Heart right ventricle (tissue), 16 donors: ENCODE measurements around the gene PLAGL2. TPM values are rescaled to one million over a fixed set of nuclear protein-coding genes. Genes with fewer than 3 reads are reported as not detected.

Experiments
- ATAC-seq, 8 donors: fragments of 200-7000 bp; cut with Tn5 transposase; one replicate each; pipeline ENCODE4 v1.9.1; 2020; ENCODE audit warnings: mild to moderate bottlenecking in 8 of 8, moderate library complexity in 8 of 8, moderate number of reproducible peaks in 1 of 8
- DNase-seq, 2 donors: peaks; one replicate each; pipeline ENCODE4 v3.0.0-alpha.2; 2020
- H3K27ac ChIP-seq, 10 donors: fragments of 200-600 bp; sonication (generic) in 2 of 10; one replicate each; pipeline versions ENCODE4 v1.5.0 to v1.8.0; 2020 to 2022; ENCODE audit warnings: mild to moderate bottlenecking in 3 of 10
- H3K27me3 ChIP-seq, 7 donors: fragments of 200-600 bp; one replicate each; pipeline ENCODE4 v1.8.0; 2021 to 2022; ENCODE audit warnings: mild to moderate bottlenecking in 2 of 7
- H3K36me3 ChIP-seq, 9 donors: fragments of 200-600 bp; sonication (generic) in 1 of 9; one replicate each; pipeline versions ENCODE4 v1.5.0 to v1.8.0; 2020 to 2022; ENCODE audit warnings: mild to moderate bottlenecking in 2 of 9
- H3K4me1 ChIP-seq, 9 donors: fragments of 200-600 bp; sonication (generic) in 1 of 9; one replicate each; pipeline versions ENCODE4 v1.5.0 to v1.8.0; 2020 to 2022; ENCODE audit warnings: mild to moderate bottlenecking in 4 of 9
- H3K4me3 ChIP-seq, 10 donors: fragments of 200-600 bp; sonication (generic) in 2 of 10; one replicate each; pipeline versions ENCODE4 v1.5.0 to v1.8.0; 2020 to 2022; ENCODE audit warnings: mild to moderate bottlenecking in 7 of 10, moderate library complexity in 2 of 10
- H3K9me3 ChIP-seq, 11 donors: fragments of 200-600 bp in 10 of 11; sonication (generic) in 2 of 11; one replicate each; pipeline versions ENCODE4 v1.5.0 to v1.8.0; 2013 to 2022; ENCODE audit warnings: mild to moderate bottlenecking in 2 of 11, control low read depth in 1 of 11, moderate library complexity in 1 of 11
- WGBS, 2 donors: extraction: QIAGEN DNeasy Blood & Tissue Kit; methylation state at CpG; one replicate each; pipeline ENCODE4 v1.1.7; 2013; ENCODE audit warnings: inconsistent platforms in 1 of 2; 5-methylcytosine and 5-hydroxymethylcytosine counted together
- intact Hi-C, 10 donors: fragments of 100-400 bp; cut with DNase I; formaldehyde crosslinking; loops; one replicate each; pipeline versions ENCODE4 v1.11.1 to v1.14.2; 2022
- polyA plus RNA-seq, 2 donors: library from polyadenylated mRNA; stranded (reverse); fragments of 200-250 nt; gene quantifications; one replicate each; pipeline ENCODE4 v1.2.3, GENCODE V29; 2013
- total RNA-seq, 10 donors: library from RNA; stranded (reverse); fragmentation: NEBNext Ultra II Directional in 3 of 10; extraction: Animal tissue kit (Norgen Biotek cat#: 25700) in 3 of 10; gene quantifications; one replicate each; pipeline versions ENCODE4 v1.2.1 to v1.2.4, GENCODE V29; 2021 to 2023
- TF ChIP-seq, protein P1 (sequence below), 9 donors: fragments of 200-600 bp; sonication (generic) in 2 of 9; IDR thresholded peaks; one replicate each; pipeline versions ENCODE4 v1.5.0 to v1.8.0; 2021 to 2022; ENCODE audit warnings: antibody characterized with exemption in 9 of 9, mild to moderate bottlenecking in 5 of 9, moderate library complexity in 1 of 9
- donor health status: Arrhythmogenic right ventricular cardiomyopathy.
- donor health status: ischemic (EF 13 %, LVEDD 7.1; RV severe dilation, severe dysfunction).
- donor health status: healthy with polysubstance abuse.
- donor health status: DM: no; HTN: yes; CAD: no.
- donor health status: DM: no; HTN: no; CAD: no.
- donor health status: ischemic (EF 25% LVEDD 6.9; RV normal size, moderate dysfunction).
- donor health status: ischemic (EF 25% LVEDD 5.7; RV mildly dilated, moderate dysfunction).
- donor health status: healthy.
- donor health status: DM: yes; HTN: yes; CAD: no.
- donor health status: Ischemic cardiomyopathy.
- donor health status: ischemic (EF 35%, LVEDD 5.7; RV mildly dilated, moderate dysfunction).
- donor health status: nonischemic (EF 11% LVEDD 7.7; RV severe dilation, severe dysfunction).
- donor health status: DM: yes; HTN: yes; CAD: no.
- donor health status: PGD.
- donor health status: ischemic (EF 29% LVEDD 5.4; RV normal size, mild dysfunction).
- donor health status: nonischemic (EF 23%, LVEDD 6.1; RV moderate dilation, normal function).

PLAGL2 gene
- total and polyA plus RNA-seq, 12 donors, result 1.7 to 12.3 (median 7.5) TPM

DNA sequence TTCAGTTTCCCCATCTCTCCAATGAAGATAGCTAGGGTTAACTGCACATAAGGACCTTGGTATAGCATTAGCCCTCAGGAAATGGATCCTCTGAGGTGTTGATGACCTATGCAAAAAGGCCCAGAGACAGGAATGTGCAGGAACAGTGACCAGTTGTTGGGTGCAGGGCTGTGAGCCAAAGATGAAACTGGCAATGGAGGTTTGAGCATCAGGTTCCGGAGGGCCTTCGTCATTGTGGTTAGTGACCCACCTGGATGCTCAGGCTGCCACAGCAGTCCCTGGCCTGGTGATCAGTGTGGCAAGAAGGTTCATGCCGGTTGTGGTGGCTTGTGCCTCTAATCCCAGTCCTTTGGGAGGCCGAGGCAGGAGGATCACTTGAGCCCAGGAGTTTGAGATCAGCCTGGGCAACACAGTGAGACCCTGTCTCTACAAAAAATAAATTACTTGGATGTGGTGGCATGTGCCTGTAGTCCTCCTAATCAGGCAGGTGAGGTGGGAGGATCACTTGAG lies 54.3 kb downstream of the PLAGL2 start:
- H3K36me3 ChIP-seq, result peaks cover 0 to 91% (median 58%) of the 10 kb centered on the region in 9 donors

DNA sequence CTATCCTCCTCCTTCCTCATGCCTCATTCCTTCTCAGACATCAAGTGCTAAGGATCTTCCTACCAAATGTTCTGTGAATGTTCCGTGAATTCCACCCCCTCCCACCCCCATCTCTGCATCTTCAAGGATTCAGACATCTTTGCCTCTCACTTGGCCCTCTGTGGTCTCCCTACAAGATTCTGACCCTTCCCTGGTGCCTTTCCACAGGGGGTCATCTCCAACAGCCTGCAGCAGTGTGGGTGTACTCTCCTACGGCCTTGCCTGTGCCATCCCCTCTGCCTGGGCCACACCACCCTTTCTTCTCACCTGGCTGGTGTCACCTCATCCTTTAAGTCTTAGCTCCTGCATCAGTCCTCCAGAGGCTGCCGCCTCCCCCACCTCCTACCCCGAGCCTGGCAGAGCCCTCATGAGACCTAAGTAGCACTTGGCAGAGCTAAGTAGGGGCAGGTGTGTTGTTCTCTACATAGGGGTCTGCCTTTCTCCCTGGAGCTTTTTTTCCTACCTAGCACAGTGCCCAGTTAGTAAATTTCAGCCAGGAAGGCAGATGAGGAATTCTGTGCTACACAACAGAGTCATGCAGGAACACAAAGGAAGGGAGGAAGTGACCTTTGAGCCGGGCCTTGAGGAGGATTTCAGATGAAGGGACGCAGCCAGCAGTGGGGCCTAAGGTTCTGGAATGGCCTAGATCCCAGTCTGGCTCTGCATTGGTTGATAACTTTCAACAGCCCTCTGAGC lies 55.0 kb downstream of the PLAGL2 start:
- ATAC-seq, result no peak
- Histone ChIP-seq H3K27ac (no peak overlapping the region), H3K4me1 (peaks cover 10 to 24% (median 16%) of the 10 kb centered on the region in 9 donors), H3K27me3 (no peaks in the 10 kb centered on the region), H3K4me3 (no peak overlapping the region), H3K36me3 (peaks cover 0 to 91% (median 54%) of the 10 kb centered on the region in 9 donors), H3K9me3 (no peaks in the 10 kb centered on the region)
- TF ChIP-seq, protein P1, sequence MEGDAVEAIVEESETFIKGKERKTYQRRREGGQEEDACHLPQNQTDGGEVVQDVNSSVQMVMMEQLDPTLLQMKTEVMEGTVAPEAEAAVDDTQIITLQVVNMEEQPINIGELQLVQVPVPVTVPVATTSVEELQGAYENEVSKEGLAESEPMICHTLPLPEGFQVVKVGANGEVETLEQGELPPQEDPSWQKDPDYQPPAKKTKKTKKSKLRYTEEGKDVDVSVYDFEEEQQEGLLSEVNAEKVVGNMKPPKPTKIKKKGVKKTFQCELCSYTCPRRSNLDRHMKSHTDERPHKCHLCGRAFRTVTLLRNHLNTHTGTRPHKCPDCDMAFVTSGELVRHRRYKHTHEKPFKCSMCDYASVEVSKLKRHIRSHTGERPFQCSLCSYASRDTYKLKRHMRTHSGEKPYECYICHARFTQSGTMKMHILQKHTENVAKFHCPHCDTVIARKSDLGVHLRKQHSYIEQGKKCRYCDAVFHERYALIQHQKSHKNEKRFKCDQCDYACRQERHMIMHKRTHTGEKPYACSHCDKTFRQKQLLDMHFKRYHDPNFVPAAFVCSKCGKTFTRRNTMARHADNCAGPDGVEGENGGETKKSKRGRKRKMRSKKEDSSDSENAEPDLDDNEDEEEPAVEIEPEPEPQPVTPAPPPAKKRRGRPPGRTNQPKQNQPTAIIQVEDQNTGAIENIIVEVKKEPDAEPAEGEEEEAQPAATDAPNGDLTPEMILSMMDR (IDR thresholded peaks at IDR 0.05), result no peak
- 78 to 84% methylated on average over 6 of the region's 6 CpGs for WGBS, 2 donors
- no peak for DNase-seq
- intact Hi-C loops, result loop anchor here in 2 of 10 donors (10.0 kb wide), 2 partner anchors 332 to 502 kb away; no protein-coding TSS in a partner anchor

More for the DNA sequence above, 54.3 kb downstream of the PLAGL2 start:
- Histone ChIP-seq H3K4me1 (peaks cover 10 to 24% (median 16%) of the 10 kb centered on the region in 9 donors), H3K4me3 (no peak overlapping the region), H3K27ac (no peak overlapping the region), H3K9me3 (no peaks in the 10 kb centered on the region), H3K27me3 (no peaks in the 10 kb centered on the region)
- intact Hi-C loops, result loop anchor here in 2 of 10 donors (10.0 kb wide), 2 partner anchors 332 to 502 kb away; no protein-coding TSS in a partner anchor
- no peak for ATAC-seq
- no peak for DNase-seq
- TF ChIP-seq, protein P1 (IDR thresholded peaks at IDR 0.05), result no peak
- WGBS, 2 donors, result 93 to 98% methylated on average over 4 of the region's 4 CpGs

DNA sequence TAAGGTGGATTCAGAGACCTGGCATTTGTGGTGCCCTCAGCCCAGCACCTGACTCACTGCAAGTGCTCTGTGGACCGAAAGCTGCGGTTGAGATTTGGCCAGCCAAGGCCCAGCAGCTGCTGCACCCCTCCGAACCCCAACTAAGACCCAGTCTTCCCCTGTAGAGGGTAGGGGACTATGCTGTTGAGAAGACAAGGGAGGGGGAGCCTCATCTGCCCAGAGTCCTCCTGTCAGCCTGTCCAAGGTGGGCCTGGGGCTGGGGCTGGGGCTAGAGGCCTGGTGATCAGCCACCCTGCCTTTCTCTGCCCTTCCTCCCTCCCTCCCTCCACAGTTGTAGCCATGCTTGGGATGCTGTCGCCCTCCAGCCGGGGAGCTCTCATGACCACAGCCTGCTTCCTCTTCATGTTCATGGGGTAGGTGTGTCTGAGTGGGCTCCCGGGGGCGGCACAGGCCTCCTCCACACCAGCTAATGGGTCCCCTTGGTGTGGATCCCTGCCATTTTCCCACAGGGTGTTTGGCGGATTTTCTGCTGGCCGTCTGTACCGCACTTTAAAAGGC lies 57.2 kb downstream of the PLAGL2 start:
- no peak for DNase-seq
- Histone ChIP-seq H3K4me1 (peaks cover 7 to 17% (median 11%) of the 10 kb centered on the region in 9 donors), H3K27ac (no peak overlapping the region), H3K9me3 (no peaks in the 10 kb centered on the region), H3K36me3 (peaks cover 0 to 95% (median 71%) of the 10 kb centered on the region in 9 donors), H3K4me3 (no peak overlapping the region), H3K27me3 (no peaks in the 10 kb centered on the region)
- ATAC-seq, result no peak
- 89 to 92% methylated on average over 10 of the region's 10 CpGs for WGBS, 2 donors
- TF ChIP-seq, protein P1 (IDR thresholded peaks at IDR 0.05), result no peak
- intact Hi-C loops, result loop anchor here in 2 of 10 donors (10.0 kb wide), 2 partner anchors 334 to 504 kb away; no protein-coding TSS in a partner anchor

DNA sequence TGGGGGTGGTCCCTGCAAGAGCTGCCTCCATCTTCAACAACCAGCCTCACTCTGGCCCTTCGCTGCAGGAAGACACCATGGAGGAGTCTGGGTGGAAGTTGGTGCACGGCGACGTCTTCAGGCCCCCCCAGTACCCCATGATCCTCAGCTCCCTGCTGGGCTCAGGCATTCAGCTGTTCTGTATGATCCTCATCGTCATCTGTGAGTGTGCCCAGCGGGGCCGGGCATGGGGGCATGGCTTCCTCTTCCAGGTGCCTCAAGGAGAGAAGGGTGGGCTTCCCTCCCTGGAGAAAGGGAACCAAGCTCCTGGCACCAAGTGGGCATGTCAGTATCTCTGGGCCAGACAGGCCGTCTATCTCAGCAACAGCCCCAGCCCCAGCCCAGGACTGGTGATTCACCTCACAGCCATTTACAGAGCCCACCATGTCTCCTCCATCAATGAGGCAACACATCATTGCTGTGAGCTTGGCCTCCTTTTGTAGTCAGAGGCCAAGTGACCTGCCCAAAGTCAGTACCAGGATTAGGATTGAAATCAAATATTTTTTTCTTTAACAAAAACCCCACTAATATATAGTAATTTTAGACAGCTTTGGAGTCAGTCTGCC lies 57.9 kb downstream of the PLAGL2 start:
- Histone ChIP-seq H3K4me1 (peaks cover under 1 to 10% (median 4%) of the 10 kb centered on the region in 9 donors), H3K4me3 (no peak overlapping the region)

More for the DNA sequence above, 57.9 kb downstream of the PLAGL2 start:
- H3K27me3 ChIP-seq, result no peaks in the 10 kb centered on the region
- H3K27ac ChIP-seq, result no peak overlapping the region
- no peaks in the 10 kb centered on the region for H3K9me3 ChIP-seq
- ATAC-seq (no peak), DNase-seq (no peak)
- WGBS, 2 donors, result 84 to 85% methylated on average over 8 of the region's 8 CpGs
- H3K36me3 ChIP-seq, result peaks cover 0 to 100% (median 78%) of the 10 kb centered on the region in 9 donors
- intact Hi-C loops, result loop anchor here in 2 of 10 donors (10.0 kb wide), 2 partner anchors 335 to 505 kb away; no protein-coding TSS in a partner anchor
- TF ChIP-seq, protein P1 (IDR thresholded peaks at IDR 0.05), result no peak
